CD4-positive, alpha-beta T cell (primary cell): ENCODE results near the gene CLEC16A. TPM values are rescaled to one million over a fixed set of nuclear protein-coding genes. Genes with fewer than 3 reads are reported as not detected.

Experiments used
- ATAC-seq: fragments of 200-7000 bp; cut with Tn5 transposase; one replicate; pipeline ENCODE4 v1.10.0; 2022; ENCODE audit warnings: mild to moderate bottlenecking; ENCODE audit not compliant: poor library complexity
- CTCF ChIA-PET: fragments of 350-600 bp; sonication (Branson Sonifier 250); formaldehyde crosslinking; loops from one replicate; lab custom pipeline; 2021; ENCODE audit warnings: antibody characterized with exemption, inconsistent platforms; lab: Charles Lee
- POLR2A ChIA-PET: fragments of 350-600 bp; sonication (Branson Sonifier 250); formaldehyde crosslinking; loops from one replicate; lab custom pipeline; 2021; ENCODE audit warnings: antibody characterized with exemption, inconsistent platforms; lab: Charles Lee
- DNase-seq, 14 experiments: peaks; one replicate each; pipeline ENCODE4 v3.0.0-alpha.2; 2013 to 2020; ENCODE audit warnings: mixed read lengths in 2 of 14
- H3K27ac ChIP-seq, 2 donors: one replicate each; pipeline versions ENCODE4 v1.5.1 to v1.7.0; 2013; ENCODE audit warnings: low read length in 2 of 2, low read depth in 1 of 2, mild to moderate bottlenecking in 1 of 2
- H3K27me3 ChIP-seq, 2 experiments: 1 replicate in 1 of 2; 2 replicates in 1 of 2; pipeline versions ENCODE4 v1.6.1 to v1.7.0; 2013; ENCODE audit warnings: low read length in 2 of 2, control low read depth in 1 of 2, mild to moderate bottlenecking in 1 of 2, moderate library complexity in 1 of 2; ENCODE audit not compliant: insufficient read depth in 2 of 2, control insufficient read depth in 1 of 2
- H3K36me3 ChIP-seq: one replicate; pipeline ENCODE4 v1.6.1; 2013; ENCODE audit warnings: low read length, control low read depth; ENCODE audit not compliant: insufficient read depth
- H3K4me1 ChIP-seq: one replicate; pipeline ENCODE4 v1.6.1; 2013; ENCODE audit warnings: low read length, control low read depth; ENCODE audit not compliant: insufficient read depth
- H3K4me3 ChIP-seq: one replicate; pipeline ENCODE4 v1.5.1; 2013; ENCODE audit warnings: mild to moderate bottlenecking, low read length, moderate library complexity
- H3K9me3 ChIP-seq, 2 experiments: 1 replicate in 1 of 2; 2 replicates in 1 of 2; pipeline versions ENCODE4 v1.6.1 to v1.7.0; 2013; ENCODE audit warnings: low read length in 2 of 2, mild to moderate bottlenecking in 2 of 2, control low read depth in 1 of 2, moderate library complexity in 1 of 2; ENCODE audit not compliant: control insufficient read depth in 1 of 2, insufficient read depth in 1 of 2
- H3K27ac Mint-ChIP-seq: one replicate; pipeline ENCODE4 v1.8.0; 2020; ENCODE audit warnings: mixed read lengths
- H3K27me3 Mint-ChIP-seq: one replicate; pipeline ENCODE4 v1.8.0; 2021; ENCODE audit warnings: mixed read lengths
- H3K36me3 Mint-ChIP-seq: one replicate; pipeline ENCODE4 v1.8.0; 2021; ENCODE audit warnings: low read depth, mixed read lengths
- H3K4me1 Mint-ChIP-seq: one replicate; pipeline ENCODE4 v1.8.0; 2021; ENCODE audit warnings: low read depth, mixed read lengths
- H3K4me3 Mint-ChIP-seq: one replicate; pipeline ENCODE4 v1.8.0; 2020; ENCODE audit warnings: mild to moderate bottlenecking, mixed read lengths
- H3K9me3 Mint-ChIP-seq: one replicate; pipeline ENCODE4 v1.8.0; 2020; ENCODE audit warnings: mixed read lengths
- CTCF ChIP-seq: fragments of 200-600 bp; IDR thresholded peaks from one replicate; pipeline ENCODE4 v1.8.0; 2022; ENCODE audit warnings: antibody characterized with exemption, mild to moderate bottlenecking
- intact Hi-C, 2 experiments: fragments of 100-400 bp; cut with DNase I in 1 of 2; cut with micrococcal nuclease in 1 of 2; formaldehyde crosslinking; loops; one replicate each; pipeline versions ENCODE4 v1.15.1 to v1.9.0; 2023 to 2025; cut with DNase I, micrococcal nuclease
- polyA plus RNA-seq, 2 donors: library from polyadenylated mRNA; unstranded; fragments of 120-200 nt; gene quantifications; one replicate each; pipeline ENCODE4 v1.2.1, GENCODE V29; 2013
- total RNA-seq, 174 experiments: library from RNA in 2 of 174; stranded (reverse) in 2 of 174; gene quantifications; one replicate each; pipeline ENCODE4 v1.2.3 and lab custom pipeline; 2021 to 2026

CLEC16A gene
- total RNA-seq (10 to 100 TPM; 21.7 to 22.7 TPM), total RNA-seq (lab: John Stamatoyannopoulos, UW) (29.5 to 102 (median 43.5) reads per million in 172 experiments)
- polyA plus RNA-seq (2013, experiment 1 of 2): 17.5 TPM
- 20.3 TPM for polyA plus RNA-seq (2013, experiment 2 of 2)

- H3K4me3 ChIP-seq: peak within 1 kb of the TSS; percentile 85
- intact Hi-C loops: loop anchor here (5.0 to 10.0 kb wide), 6 partner anchors 200 to 1140 kb away; partner anchors contain the start of genes GSPT1 (in 1 of the 2), NUBP1 (in 1 of the 2), SNX29 (in 1 of the 2) and TXNDC11 (in 1 of the 2)
- DNase-seq (peak; percentile 89 to 98 (median 95)), ATAC-seq (peak; percentile 76)
- H3K27ac ChIP-seq: peak within 1 kb of the TSS in 1 of 2 donors; percentile 55
- H3K4me1 Mint-ChIP-seq: peaks cover 73% of the 10 kb centered on the region
- ChIA-PET CTCF (no interaction called here), POLR2A (interaction anchor here (0.9 to 2.0 kb wide), 6 partner anchors 19 to 971 kb away, joined by 3 to 10 read pairs (median 5); partner anchors contain the start of genes GSPT1, SOCS1 and TXNDC11)
- H3K27me3 Mint-ChIP-seq: no peaks in the 10 kb centered on the region
- no peaks in the 10 kb centered on the region for H3K9me3 ChIP-seq
- peaks cover 6% of the 10 kb centered on the region for H3K36me3 Mint-ChIP-seq
- H3K4me1 ChIP-seq: peaks cover 73% of the 10 kb centered on the region
- H3K27ac Mint-ChIP-seq: peak within 1 kb of the TSS; percentile 76
- H3K4me3 Mint-ChIP-seq: peak within 1 kb of the TSS; percentile 96
- H3K9me3 Mint-ChIP-seq: no peaks in the 10 kb centered on the region
- no peaks in the 10 kb centered on the region for H3K27me3 ChIP-seq
- H3K36me3 ChIP-seq: no peaks in the 10 kb centered on the region
- no peak for TF ChIP-seq CTCF
These were observed at the start of gene CLEC16A for GRCh38 chr16:10944249-10945064. CLEC16A (plus strand) TSS chr16:10944564; CDS start chr16:10944718, 154 bp downstream.

- Mint-ChIP-seq H3K9me3 (no peaks in the 10 kb centered on the region), H3K27ac (no peak overlapping the region), H3K4me1 (no peaks in the 10 kb centered on the region), H3K36me3 (no peaks in the 10 kb centered on the region), H3K27me3 (peaks cover 20% of the 10 kb centered on the region), H3K4me3 (no peak overlapping the region)
- Histone ChIP-seq H3K27me3 (no peaks in the 10 kb centered on the region), H3K36me3 (no peaks in the 10 kb centered on the region), H3K9me3 (no peaks in the 10 kb centered on the region), H3K4me3 (no peak overlapping the region), H3K4me1 (no peaks in the 10 kb centered on the region), H3K27ac (no peak overlapping the region)
- POLR2A ChIA-PET: no interaction called here
- intact Hi-C loops: no loop called here
- no peak for TF ChIP-seq CTCF
- CTCF ChIA-PET: no interaction called here
- no peak for ATAC-seq
- DNase-seq: peak in 9 of 14 experiments; percentile 11 to 51 (median 23)
These were observed 49.1 kb upstream of the CLEC16A start for GRCh38 chr16:10895053-10895946.

- H3K36me3 Mint-ChIP-seq: no peaks in the 10 kb centered on the region
- intact Hi-C loops: no loop called here
- Histone ChIP-seq H3K27me3 (no peaks in the 10 kb centered on the region), H3K4me1 (no peaks in the 10 kb centered on the region), H3K4me3 (no peak overlapping the region), H3K27ac (no peak overlapping the region), H3K36me3 (no peaks in the 10 kb centered on the region), H3K9me3 (no peaks in the 10 kb centered on the region)
- ChIA-PET POLR2A (no interaction called here), CTCF (no interaction called here)
- DNase-seq: no peak
- no peak for TF ChIP-seq CTCF
- H3K9me3 Mint-ChIP-seq: no peaks in the 10 kb centered on the region
- H3K27me3 Mint-ChIP-seq: peaks cover 13% of the 10 kb centered on the region
- H3K4me3 Mint-ChIP-seq: no peak overlapping the region
- no peaks in the 10 kb centered on the region for H3K4me1 Mint-ChIP-seq
- ATAC-seq: no peak
- no peak overlapping the region for H3K27ac Mint-ChIP-seq
These were observed 48.2 kb upstream of the CLEC16A start for GRCh38 chr16:10896165-10896564.
